GM12878 (cell line): ENCODE measurements around the gene FXYD6. TPM values are rescaled to one million over a fixed set of nuclear protein-coding genes. Genes with fewer than 3 reads are reported as not detected.
A peak's percentile ranks its signal among the peaks of the same experiment; 100 is the strongest.

ENCODE experiments used
- ATF7 ChIP-seq: fragments of 450-650 bp; IDR thresholded peaks from 2 replicates; pipeline ENCODE4 v1.6.1; 2016; ENCODE audit warnings: low read depth, mild to moderate bottlenecking
- BCLAF1 ChIP-seq: fragments of 450-650 bp; IDR thresholded peaks from 2 replicates; pipeline ENCODE4 v1.6.1; 2017; ENCODE audit warnings: antibody characterized with exemption, mild to moderate bottlenecking, moderate library complexity
- CREM ChIP-seq: IDR thresholded peaks from 2 replicates; pipeline ENCODE4 v1.6.1; 2014; ENCODE audit warnings: antibody characterized with exemption, low read depth
- DPF2 ChIP-seq: fragments of 450-650 bp; IDR thresholded peaks from 2 replicates; pipeline ENCODE4 v1.6.1; 2017; ENCODE audit warnings: mild to moderate bottlenecking
- HDAC2 ChIP-seq: fragments of 200-600 bp; sonication (generic); IDR thresholded peaks from 2 replicates; pipeline ENCODE4 v1.6.1; 2017
- MTA3 ChIP-seq: IDR thresholded peaks from 2 replicates; pipeline ENCODE4 v1.6.1; 2012; ENCODE audit warnings: low read length, inconsistent platforms, borderline replicate concordance
- NFIC ChIP-seq: IDR thresholded peaks from 2 replicates; pipeline ENCODE4 v1.6.1; 2012; ENCODE audit warnings: low read depth, mild to moderate bottlenecking, inconsistent platforms, low read length, moderate library complexity
- PML ChIP-seq: IDR thresholded peaks from 2 replicates; pipeline ENCODE4 v1.6.1; 2012; ENCODE audit warnings: low read length, inconsistent platforms
- POLR2AphosphoS5 ChIP-seq: IDR thresholded peaks from 2 replicates; pipeline ENCODE4 v1.6.1; 2011; ENCODE audit warnings: mild to moderate bottlenecking, low read length, inconsistent platforms
- SIN3A ChIP-seq: IDR thresholded peaks from 2 replicates; pipeline ENCODE4 v1.6.1; 2012; ENCODE audit warnings: low read depth, low read length, improper control_type of control experiment
- SMAD5 ChIP-seq: IDR thresholded peaks from 2 replicates; pipeline ENCODE4 v1.6.1; 2016; ENCODE audit warnings: antibody characterized with exemption, low read depth
- SRF ChIP-seq, 2 experiments: IDR thresholded peaks; 2 replicates each; pipeline ENCODE4 v1.6.1; 2011; ENCODE audit warnings: low read depth in 2 of 2, low read length in 2 of 2, mild to moderate bottlenecking in 1 of 2, moderate library complexity in 1 of 2
- ZBED1 ChIP-seq: IDR thresholded peaks from 2 replicates; pipeline ENCODE4 v1.6.1; 2016; ENCODE audit warnings: borderline replicate concordance
- ZBTB4 ChIP-seq: fragments of 450-650 bp; formaldehyde crosslinking; IDR thresholded peaks from 2 replicates; pipeline ENCODE4 v1.4.0; 2022; ENCODE audit warnings: mild to moderate bottlenecking, moderate library complexity
- ZNF217 ChIP-seq: fragments of 450-650 bp; IDR thresholded peaks from 2 replicates; pipeline ENCODE4 v1.6.1; 2017; ENCODE audit warnings: antibody characterized with exemption, mild to moderate bottlenecking
- polyA plus RNA-seq, 11 experiments: library from polyadenylated mRNA; depleted of rRNA in 4 of 11; unstranded in 6 of 11; stranded (reverse) in 5 of 11; fragments of >200 nt; fragmentation: Nextera tagmentation in 4 of 11; fragmentation: Illumina TruSeq in 1 of 11; extraction: Ambion mirVana in 4 of 11; extraction: Trizol in 1 of 11; gene quantifications; 1 replicate in 1 of 11; 2 replicates in 10 of 11; pipeline versions ENCODE4 v1.2.1 to v1.2.3, GENCODE V29; 2011 to 2016; ENCODE audit warnings: inconsistent platforms in 2 of 11, missing spikeins in 2 of 11, low read depth in 1 of 11
- total RNA-seq, 4 experiments: library from RNA; depleted of rRNA in 3 of 4; stranded (reverse); fragments of >200 nt in 3 of 4; fragmentation: Illumina TruSeq in 1 of 4; extraction: Trizol in 1 of 4; gene quantifications; 2 replicates each; pipeline versions ENCODE4 v1.2.1 to v1.2.3, GENCODE V29; 2013 to 2021
- TF ChIP-seq, protein P1 (sequence below): fragments of 150-350 bp; IDR thresholded peaks from 2 replicates; pipeline ENCODE4 v1.6.1; 2016; ENCODE audit warnings: low read depth, low read length
- TF ChIP-seq, protein P2 (sequence below): IDR thresholded peaks from 2 replicates; pipeline ENCODE4 v1.6.1; 2011; ENCODE audit warnings: mild to moderate bottlenecking, low read depth, low read length, moderate library complexity; ENCODE audit not compliant: insufficient replicate concordance

The FXYD6 gene
- total and polyA plus RNA-seq, 10 of the 15 experiments (the other 5 are each of a cell fraction or from before 2014, with no cell fraction given): 0.09 to 2.0 (median 0.23) TPM; not detected in 2

DNA sequence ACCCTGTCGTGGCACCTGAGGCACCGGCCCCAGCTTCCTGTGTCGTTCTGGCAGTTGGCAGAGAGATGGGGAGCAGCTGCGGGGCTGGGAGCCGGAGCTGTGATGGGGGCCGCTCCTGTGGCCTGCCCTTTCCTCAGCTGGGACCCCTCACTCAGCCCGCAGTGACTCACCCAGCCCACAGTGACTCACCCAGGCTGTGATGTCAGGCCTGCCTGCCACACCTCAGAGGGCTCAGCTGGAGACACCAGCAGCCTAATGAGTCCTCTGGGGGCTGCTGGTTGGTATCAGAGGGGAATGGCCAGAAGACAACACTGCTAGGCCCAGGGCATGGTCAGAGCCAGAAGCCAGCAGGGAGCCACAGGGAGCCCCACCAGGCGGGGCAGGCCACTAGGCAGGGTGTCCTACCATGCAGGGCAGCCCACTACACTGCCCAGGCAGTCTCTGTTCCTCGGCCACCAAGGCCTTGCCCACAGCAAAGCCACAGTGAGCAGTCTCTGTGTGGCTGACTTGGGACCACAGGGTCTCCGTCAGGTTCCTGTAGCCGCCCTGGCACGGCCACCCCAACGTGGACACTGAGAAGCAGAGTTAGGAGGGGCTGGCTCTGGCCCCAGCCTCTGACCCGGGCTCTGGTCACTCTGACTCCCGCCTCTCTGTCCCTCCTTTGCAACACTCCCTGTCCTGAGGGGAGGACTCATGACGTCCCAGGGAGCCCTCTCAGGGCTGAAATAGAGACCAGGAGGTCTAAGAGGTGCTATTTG, 47.7 kb downstream of the FXYD6 start (continued):
- no peak for TF ChIP-seq SRF (IDR thresholded peaks at IDR 0.05; ENCODE audit: low read depth in 2 of 2, low read length in 2 of 2)
- TF ChIP-seq POLR2AphosphoS5: no peak
- peak; percentile 98 for TF ChIP-seq DPF2
- TF ChIP-seq HDAC2: no peak
- no peak for TF ChIP-seq MTA3
- TF ChIP-seq BCLAF1: no peak
- TF ChIP-seq, protein P1, sequence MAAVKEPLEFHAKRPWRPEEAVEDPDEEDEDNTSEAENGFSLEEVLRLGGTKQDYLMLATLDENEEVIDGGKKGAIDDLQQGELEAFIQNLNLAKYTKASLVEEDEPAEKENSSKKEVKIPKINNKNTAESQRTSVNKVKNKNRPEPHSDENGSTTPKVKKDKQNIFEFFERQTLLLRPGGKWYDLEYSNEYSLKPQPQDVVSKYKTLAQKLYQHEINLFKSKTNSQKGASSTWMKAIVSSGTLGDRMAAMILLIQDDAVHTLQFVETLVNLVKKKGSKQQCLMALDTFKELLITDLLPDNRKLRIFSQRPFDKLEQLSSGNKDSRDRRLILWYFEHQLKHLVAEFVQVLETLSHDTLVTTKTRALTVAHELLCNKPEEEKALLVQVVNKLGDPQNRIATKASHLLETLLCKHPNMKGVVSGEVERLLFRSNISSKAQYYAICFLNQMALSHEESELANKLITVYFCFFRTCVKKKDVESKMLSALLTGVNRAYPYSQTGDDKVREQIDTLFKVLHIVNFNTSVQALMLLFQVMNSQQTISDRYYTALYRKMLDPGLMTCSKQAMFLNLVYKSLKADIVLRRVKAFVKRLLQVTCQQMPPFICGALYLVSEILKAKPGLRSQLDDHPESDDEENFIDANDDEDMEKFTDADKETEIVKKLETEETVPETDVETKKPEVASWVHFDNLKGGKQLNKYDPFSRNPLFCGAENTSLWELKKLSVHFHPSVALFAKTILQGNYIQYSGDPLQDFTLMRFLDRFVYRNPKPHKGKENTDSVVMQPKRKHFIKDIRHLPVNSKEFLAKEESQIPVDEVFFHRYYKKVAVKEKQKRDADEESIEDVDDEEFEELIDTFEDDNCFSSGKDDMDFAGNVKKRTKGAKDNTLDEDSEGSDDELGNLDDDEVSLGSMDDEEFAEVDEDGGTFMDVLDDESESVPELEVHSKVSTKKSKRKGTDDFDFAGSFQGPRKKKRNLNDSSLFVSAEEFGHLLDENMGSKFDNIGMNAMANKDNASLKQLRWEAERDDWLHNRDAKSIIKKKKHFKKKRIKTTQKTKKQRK: no peak
- TF ChIP-seq NFIC: no peak
- TF ChIP-seq ZBTB4 (CRISPR knock-in tag): no peak
- no peak for TF ChIP-seq ZBED1
- TF ChIP-seq SMAD5: no peak
- peak; percentile 88 for TF ChIP-seq ATF7
- no peak for TF ChIP-seq ZNF217
- TF ChIP-seq PML: no peak
- TF ChIP-seq, protein P2, sequence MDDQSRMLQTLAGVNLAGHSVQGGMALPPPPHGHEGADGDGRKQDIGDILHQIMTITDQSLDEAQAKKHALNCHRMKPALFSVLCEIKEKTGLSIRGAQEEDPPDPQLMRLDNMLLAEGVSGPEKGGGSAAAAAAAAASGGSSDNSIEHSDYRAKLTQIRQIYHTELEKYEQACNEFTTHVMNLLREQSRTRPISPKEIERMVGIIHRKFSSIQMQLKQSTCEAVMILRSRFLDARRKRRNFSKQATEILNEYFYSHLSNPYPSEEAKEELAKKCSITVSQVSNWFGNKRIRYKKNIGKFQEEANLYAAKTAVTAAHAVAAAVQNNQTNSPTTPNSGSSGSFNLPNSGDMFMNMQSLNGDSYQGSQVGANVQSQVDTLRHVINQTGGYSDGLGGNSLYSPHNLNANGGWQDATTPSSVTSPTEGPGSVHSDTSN: no peak
- no peak for TF ChIP-seq SIN3A
- peak; percentile 55; the same call in 1 of the 2 replicates for TF ChIP-seq CREM
